Mononuclear cell (primary cell): ENCODE results near the gene CSN3. TPM values are rescaled to one million over a fixed set of nuclear protein-coding genes. Genes with fewer than 3 reads are reported as not detected.
"Not testable (repeated sequence)": the region's sequence is repeated elsewhere in the genome, so short reads cannot be mapped to it uniquely, and the experiment has no call there.

Experiments used
- H3K27me3 ChIP-seq: 2 replicates; pipeline ENCODE4 v1.6.0; 2011; ENCODE audit warnings: low read length, control low read depth; ENCODE audit not compliant: insufficient read depth
- H3K4me1 ChIP-seq: 2 replicates; pipeline ENCODE4 v1.5.1; 2011; ENCODE audit warnings: mild to moderate bottlenecking, low read length, control low read depth; ENCODE audit not compliant: insufficient read depth
- H3K4me3 ChIP-seq: 2 replicates; pipeline ENCODE4 v1.5.1; 2011; ENCODE audit warnings: mild to moderate bottlenecking, low read length, moderate library complexity
- H3K9me3 ChIP-seq: 2 replicates; pipeline ENCODE4 v1.5.1; 2011; ENCODE audit warnings: low read depth, mild to moderate bottlenecking, control low read depth, low read length
- total RNA-seq: library from RNA; depleted of rRNA; stranded (reverse); fragments of >200 nt; gene quantifications from one replicate; pipeline ENCODE4 v1.2.3, GENCODE V29; 2012

CSN3 gene, protein sequence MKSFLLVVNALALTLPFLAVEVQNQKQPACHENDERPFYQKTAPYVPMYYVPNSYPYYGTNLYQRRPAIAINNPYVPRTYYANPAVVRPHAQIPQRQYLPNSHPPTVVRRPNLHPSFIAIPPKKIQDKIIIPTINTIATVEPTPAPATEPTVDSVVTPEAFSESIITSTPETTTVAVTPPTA
- not detected for total RNA-seq

DNA sequence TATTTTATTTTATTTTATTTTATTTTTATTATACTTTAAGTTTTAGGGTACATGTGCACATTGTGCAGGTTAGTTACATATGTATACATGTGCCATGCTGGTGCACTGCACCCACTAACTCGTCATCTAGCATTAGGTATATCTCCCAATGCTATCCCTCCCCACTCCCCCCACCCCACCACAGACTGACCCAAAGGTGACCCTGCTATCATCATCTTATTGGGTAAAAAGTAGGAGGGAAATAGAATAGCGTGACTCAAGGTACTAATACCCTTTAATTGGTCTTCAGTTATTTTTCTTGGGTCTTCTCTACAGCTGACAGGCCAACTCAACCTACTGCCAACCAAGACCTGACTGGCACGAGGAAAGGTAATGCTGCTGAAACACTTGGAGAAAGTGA is at the start of gene CSN3:
Gene CSN3, plus strand, starts transcription at position 301 of the 400 bp plus-strand sequence. CDS start 2,223 bp downstream, outside the sequence.
- H3K4me1 ChIP-seq, H3K4me3 ChIP-seq, H3K9me3 ChIP-seq, H3K27me3 ChIP-seq: not testable (repeated sequence)

- Histone ChIP-seq H3K27me3 (no peaks in the 10 kb centered on the region), H3K4me1 (no peaks in the 10 kb centered on the region), H3K9me3 (no peaks in the 10 kb centered on the region), H3K4me3 (no peak overlapping the region)
Measured at GRCh38 chr4:70192895-70193294, 49.5 kb upstream of the CSN3 start.

DNA sequence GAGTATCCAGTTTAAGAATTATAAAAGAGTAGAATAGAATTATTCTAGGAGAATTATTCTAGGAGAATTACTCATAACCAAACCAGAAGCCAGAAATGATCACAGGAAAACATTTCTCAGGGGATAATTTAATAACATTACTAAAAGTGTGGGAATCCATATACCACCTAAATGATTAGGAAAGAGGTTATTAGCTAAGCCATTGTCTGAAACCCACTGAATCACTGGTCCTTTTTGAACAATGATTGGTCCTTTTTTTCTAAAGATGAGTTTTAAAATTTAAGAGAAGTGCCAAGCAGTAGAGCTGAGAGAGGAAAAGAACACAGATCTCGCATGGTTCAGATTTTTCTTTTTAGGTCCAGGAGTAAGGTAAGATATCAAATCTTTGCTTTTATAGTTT is 47.0 kb upstream of the CSN3 start, which contains the start of gene ODAM:
Gene ODAM, plus strand, starts transcription at position 301 of the 400 bp plus-strand sequence. CDS start 819 bp downstream, outside the sequence.
- Histone ChIP-seq H3K4me1 (no peaks in the 10 kb centered on the region), H3K4me3 (no peak within 1 kb of the TSS), H3K27me3 (no peaks in the 10 kb centered on the region), H3K9me3 (no peaks in the 10 kb centered on the region)

- no peaks in the 10 kb centered on the region for H3K9me3 ChIP-seq
- no peaks in the 10 kb centered on the region for H3K27me3 ChIP-seq
- H3K4me1 ChIP-seq = no peaks in the 10 kb centered on the region
- H3K4me3 ChIP-seq = no peak overlapping the region
Measured at GRCh38 chr4:70196857-70197256, 45.5 kb upstream of the CSN3 start.

DNA sequence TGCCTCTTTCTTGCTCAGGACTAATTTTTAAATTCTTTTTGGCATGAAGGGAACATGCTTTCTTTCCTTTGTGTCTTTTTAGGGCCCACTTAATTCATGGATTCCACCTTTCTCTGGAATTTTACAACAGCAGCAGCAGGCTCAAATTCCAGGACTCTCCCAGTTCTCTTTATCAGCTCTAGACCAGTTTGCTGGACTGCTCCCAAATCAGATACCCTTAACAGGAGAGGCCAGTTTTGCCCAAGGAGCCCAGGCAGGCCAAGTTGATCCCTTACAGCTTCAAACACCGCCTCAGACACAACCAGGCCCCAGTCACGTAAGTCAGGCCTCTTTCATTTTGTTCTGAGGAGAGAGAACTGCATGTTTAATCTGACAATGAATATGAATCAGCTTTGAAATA is 44.6 kb upstream of the CSN3 start:
- no peak overlapping the region for H3K4me3 ChIP-seq
- no peaks in the 10 kb centered on the region for H3K4me1 ChIP-seq
- H3K27me3 ChIP-seq = no peaks in the 10 kb centered on the region
- H3K9me3 ChIP-seq = no peaks in the 10 kb centered on the region

- no peaks in the 10 kb centered on the region for H3K4me1 ChIP-seq
- H3K9me3 ChIP-seq = no peaks in the 10 kb centered on the region
- no peaks in the 10 kb centered on the region for H3K27me3 ChIP-seq
- no peak overlapping the region for H3K4me3 ChIP-seq
Measured at GRCh38 chr4:70203601-70204000, 38.8 kb upstream of the CSN3 start.

DNA sequence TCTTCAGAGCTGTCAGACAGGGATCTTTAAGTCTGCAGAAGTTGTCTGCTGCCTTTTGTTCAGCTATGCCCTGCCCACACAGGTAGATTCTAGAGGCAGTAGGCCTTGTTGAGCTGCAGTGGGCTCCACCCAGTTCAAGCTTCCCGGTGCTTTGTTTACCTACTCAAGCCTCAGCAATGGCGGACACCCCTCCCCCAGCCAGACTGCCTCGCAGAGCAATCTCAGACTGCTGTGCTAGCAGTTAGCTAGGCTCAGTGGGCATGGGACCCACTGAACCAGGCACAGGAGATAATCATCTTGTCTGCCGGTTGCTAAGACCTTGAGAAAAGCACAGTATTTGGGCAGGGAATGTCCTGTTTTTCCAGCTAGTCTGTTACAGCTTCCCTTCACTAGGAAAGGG is 29.6 kb upstream of the CSN3 start:
- H3K9me3 ChIP-seq, H3K4me1 ChIP-seq, H3K4me3 ChIP-seq, H3K27me3 ChIP-seq: not testable (repeated sequence)

- H3K4me1 ChIP-seq, H3K27me3 ChIP-seq, H3K9me3 ChIP-seq, H3K4me3 ChIP-seq: not testable (repeated sequence)
Measured at GRCh38 chr4:70216109-70216508, 26.3 kb upstream of the CSN3 start.

- H3K4me1 ChIP-seq, H3K27me3 ChIP-seq, H3K9me3 ChIP-seq, H3K4me3 ChIP-seq: not testable (repeated sequence)
Measured at GRCh38 chr4:70216550-70216949, 25.8 kb upstream of the CSN3 start.

DNA sequence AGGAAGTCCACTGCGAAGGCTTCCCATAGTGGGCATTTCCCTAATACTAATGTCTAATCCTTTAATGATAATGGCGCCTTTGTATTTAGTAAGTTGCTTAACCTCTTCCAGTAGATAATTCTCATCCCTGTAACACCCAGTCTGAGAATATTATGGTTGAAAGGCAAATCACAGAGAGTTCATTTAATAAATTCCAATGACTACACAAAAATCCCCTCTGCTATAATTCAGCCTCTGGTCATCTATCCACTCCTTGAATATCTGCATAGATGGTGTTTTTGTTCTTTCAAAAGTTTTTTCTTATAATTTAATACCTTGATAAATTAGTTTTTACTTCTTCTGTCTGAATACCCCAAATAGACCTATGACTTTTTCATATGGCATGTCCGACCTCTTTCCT is 21.0 kb upstream of the CSN3 start:
- H3K4me3 ChIP-seq, H3K27me3 ChIP-seq, H3K4me1 ChIP-seq, H3K9me3 ChIP-seq: not testable (repeated sequence)

- not testable (repeated sequence) for H3K4me1 ChIP-seq, H3K4me3 ChIP-seq, H3K27me3 ChIP-seq, H3K9me3 ChIP-seq
Measured at GRCh38 chr4:70221818-70222217, 20.6 kb upstream of the CSN3 start.

DNA sequence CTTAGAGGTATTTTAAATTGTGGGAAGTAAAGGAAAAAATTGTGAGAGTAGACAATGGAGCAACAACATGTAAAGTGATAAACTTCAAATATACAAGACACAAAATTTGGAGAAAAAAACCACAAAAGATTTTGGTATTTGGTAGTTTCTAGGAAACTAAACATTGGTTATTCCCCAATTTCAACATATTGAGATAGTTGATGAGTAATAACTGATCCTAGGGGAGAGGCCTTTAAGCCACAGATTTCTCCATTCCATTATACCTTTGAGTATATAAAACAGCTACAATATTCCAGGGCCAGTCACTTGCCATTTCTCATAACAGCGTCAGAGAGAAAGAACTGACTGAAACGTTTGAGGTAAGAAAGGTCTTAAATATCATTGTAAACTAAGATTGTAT is 16.6 kb upstream of the CSN3 start, which contains the start of gene FDCSP:
Gene FDCSP, plus strand, starts transcription at position 301 of the 400 bp plus-strand sequence. CDS start 5,071 bp downstream, outside the sequence.
- H3K9me3 ChIP-seq = no peaks in the 10 kb centered on the region
- H3K4me3 ChIP-seq = no peak within 1 kb of the TSS
- H3K4me1 ChIP-seq = no peaks in the 10 kb centered on the region
- H3K27me3 ChIP-seq = no peaks in the 10 kb centered on the region

GRCh38 chr4:70236125-70236524 is 6.3 kb upstream of the CSN3 start:
- Histone ChIP-seq H3K4me1 (no peaks in the 10 kb centered on the region), H3K27me3 (no peaks in the 10 kb centered on the region), H3K9me3 (no peaks in the 10 kb centered on the region), H3K4me3 (no peak overlapping the region)

- Histone ChIP-seq H3K4me3 (no peak overlapping the region), H3K27me3 (no peaks in the 10 kb centered on the region), H3K4me1 (no peaks in the 10 kb centered on the region), H3K9me3 (no peaks in the 10 kb centered on the region)
Measured at GRCh38 chr4:70239131-70239883, 3.1 kb upstream of the CSN3 start.

GRCh38 chr4:70239884-70240591 is 2.4 kb upstream of the CSN3 start:
- no peaks in the 10 kb centered on the region for H3K9me3 ChIP-seq
- no peaks in the 10 kb centered on the region for H3K27me3 ChIP-seq
- H3K4me1 ChIP-seq = no peaks in the 10 kb centered on the region
- H3K4me3 ChIP-seq = no peak overlapping the region
